NB4 (cell line): ENCODE measurements around the gene KIF3A.

ENCODE experiments used
- POLR2A ChIP-seq: IDR thresholded peaks from 2 replicates; pipeline ENCODE4 v1.6.1; 2011; ENCODE audit warnings: mild to moderate bottlenecking; ENCODE audit not compliant: insufficient read length; ENCODE audit errors: extremely low read depth
- TF ChIP-seq, protein P1 (sequence below): IDR thresholded peaks from one replicate; pipeline ENCODE4 v1.5.1; 2012; ENCODE audit warnings: low read depth, low read length

DNA sequence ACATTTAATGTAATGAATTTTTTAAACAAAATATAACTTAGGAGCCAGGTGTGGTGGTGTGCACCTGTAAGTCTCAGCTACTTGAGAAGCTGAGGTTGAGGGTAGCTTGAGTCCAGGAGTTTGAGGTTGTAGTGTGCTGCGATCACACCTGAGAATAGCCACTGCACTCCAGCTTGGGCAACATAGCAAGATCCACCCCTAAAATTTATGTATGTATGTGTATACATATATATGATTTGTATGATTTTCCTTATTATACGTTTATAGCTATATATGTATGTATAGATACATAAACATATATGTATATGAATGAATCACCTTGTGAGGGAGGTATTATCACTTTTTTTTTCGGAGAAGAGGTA is 9.2 kb upstream of the KIF3A start:
- TF ChIP-seq, protein P1, sequence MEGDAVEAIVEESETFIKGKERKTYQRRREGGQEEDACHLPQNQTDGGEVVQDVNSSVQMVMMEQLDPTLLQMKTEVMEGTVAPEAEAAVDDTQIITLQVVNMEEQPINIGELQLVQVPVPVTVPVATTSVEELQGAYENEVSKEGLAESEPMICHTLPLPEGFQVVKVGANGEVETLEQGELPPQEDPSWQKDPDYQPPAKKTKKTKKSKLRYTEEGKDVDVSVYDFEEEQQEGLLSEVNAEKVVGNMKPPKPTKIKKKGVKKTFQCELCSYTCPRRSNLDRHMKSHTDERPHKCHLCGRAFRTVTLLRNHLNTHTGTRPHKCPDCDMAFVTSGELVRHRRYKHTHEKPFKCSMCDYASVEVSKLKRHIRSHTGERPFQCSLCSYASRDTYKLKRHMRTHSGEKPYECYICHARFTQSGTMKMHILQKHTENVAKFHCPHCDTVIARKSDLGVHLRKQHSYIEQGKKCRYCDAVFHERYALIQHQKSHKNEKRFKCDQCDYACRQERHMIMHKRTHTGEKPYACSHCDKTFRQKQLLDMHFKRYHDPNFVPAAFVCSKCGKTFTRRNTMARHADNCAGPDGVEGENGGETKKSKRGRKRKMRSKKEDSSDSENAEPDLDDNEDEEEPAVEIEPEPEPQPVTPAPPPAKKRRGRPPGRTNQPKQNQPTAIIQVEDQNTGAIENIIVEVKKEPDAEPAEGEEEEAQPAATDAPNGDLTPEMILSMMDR: no peak
- no peak for TF ChIP-seq POLR2A
